Choroid plexus epithelial cell (primary cell): ENCODE results near the gene TMEM120B.
"Not testable (repeated sequence)": the region's sequence is repeated elsewhere in the genome, so short reads cannot be mapped to it uniquely, and the experiment has no call there.

Source experiments
- DNase-seq: peaks from one replicate; pipeline ENCODE4 v3.0.0-alpha.2; 2010; ENCODE audit warnings: low read depth
- H3K4me3 ChIP-seq: 2 replicates; pipeline ENCODE4 v1.5.1; 2011; ENCODE audit warnings: low read depth, mild to moderate bottlenecking, control low read depth, low read length, moderate library complexity
- CTCF ChIP-seq: conservative IDR thresholded peaks from 2 replicates; pipeline ENCODE4 v1.5.1; 2011; ENCODE audit warnings: low read depth, mild to moderate bottlenecking, control low read depth, inconsistent platforms, low read length, moderate library complexity

TMEM120B gene

GRCh38 chr12:121731473-121731872 is 18.9 kb downstream of the TMEM120B start:
- no peak for DNase-seq
- no peak for TF ChIP-seq CTCF

GRCh38 chr12:121733849-121734248 is 21.3 kb downstream of the TMEM120B start:
- TF ChIP-seq CTCF, result no peak
- no peak for DNase-seq
- H3K4me3 ChIP-seq, result no peak overlapping the region

More at GRCh38 chr12:121731473-121731872, 18.9 kb downstream of the TMEM120B start:
- no peak overlapping the region for H3K4me3 ChIP-seq

- TF ChIP-seq CTCF, result no peak
- DNase-seq, result no peak
- H3K4me3 ChIP-seq, result no peak overlapping the region
Observed at GRCh38 chr12:121738340-121738858, 25.8 kb downstream of the TMEM120B start.

GRCh38 chr12:121740847-121741246 is 28.3 kb downstream of the TMEM120B start:
- H3K4me3 ChIP-seq, result no peak overlapping the region
- no peak for DNase-seq
- TF ChIP-seq CTCF, result no peak

GRCh38 chr12:121741743-121742142 is 29.2 kb downstream of the TMEM120B start:
- no peak for DNase-seq
- no peak overlapping the region for H3K4me3 ChIP-seq
- no peak for TF ChIP-seq CTCF

GRCh38 chr12:121745545-121745944 is 33.0 kb downstream of the TMEM120B start:
- H3K4me3 ChIP-seq, DNase-seq: not testable (repeated sequence)

GRCh38 chr12:121748218-121748570 is 35.6 kb downstream of the TMEM120B start:
- no peak for TF ChIP-seq CTCF
- no peak overlapping the region for H3K4me3 ChIP-seq
- no peak for DNase-seq
